Right hindlimb (tissue), 1 donor: ENCODE data around the gene KCTD8.

Experiments
- DNase-seq: peaks from one replicate; pipeline ENCODE4 v3.0.0-alpha.2; 2018

KCTD8 gene

DNA sequence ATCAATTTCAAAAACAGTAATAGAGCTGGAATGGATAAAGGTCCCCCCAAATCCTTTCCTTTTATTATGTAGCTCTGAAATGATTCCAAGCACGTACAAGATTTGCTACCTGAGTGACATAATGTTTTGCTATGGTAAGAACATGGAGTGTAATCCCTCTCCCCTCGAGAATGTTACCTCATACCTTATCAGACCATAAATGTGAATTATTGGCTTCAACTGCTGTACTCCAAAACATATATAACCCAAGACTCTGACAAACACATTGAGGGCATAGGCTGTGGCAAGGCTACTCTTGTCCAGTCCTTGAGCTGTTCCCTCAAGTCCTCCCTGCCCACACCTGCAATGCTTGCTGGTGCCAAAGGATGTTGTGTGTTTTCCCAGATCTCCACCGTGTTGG lies 286.9 kb downstream of the KCTD8 start:
- no peak for DNase-seq

DNA sequence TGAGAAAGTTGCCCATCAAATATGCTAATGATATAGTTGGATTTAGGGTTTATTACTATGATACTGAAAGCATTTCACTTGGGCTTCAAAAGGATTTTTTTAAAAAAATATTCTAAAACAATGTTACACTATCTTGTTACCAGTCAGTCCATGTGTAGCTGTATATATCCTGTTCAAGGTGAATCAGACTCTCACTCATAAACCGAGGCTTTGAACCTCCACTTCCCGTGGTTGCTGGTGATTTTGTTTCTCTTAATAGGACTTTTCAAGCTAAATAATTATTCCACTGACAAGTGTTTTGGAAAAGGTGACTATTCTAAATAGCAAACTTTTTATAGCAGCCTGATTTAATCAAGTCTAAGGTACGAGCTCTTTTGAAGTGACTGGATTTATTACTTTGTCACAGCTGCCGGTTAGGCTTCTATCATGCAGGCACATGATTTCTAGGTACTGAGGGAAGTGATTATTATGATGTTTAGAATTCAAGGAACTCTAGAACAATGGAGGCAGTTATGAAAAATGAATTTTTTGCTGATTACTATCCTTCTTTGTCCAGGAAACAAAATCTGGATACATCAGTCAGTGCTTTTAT lies 287.7 kb downstream of the KCTD8 start:
- no peak for DNase-seq

DNA sequence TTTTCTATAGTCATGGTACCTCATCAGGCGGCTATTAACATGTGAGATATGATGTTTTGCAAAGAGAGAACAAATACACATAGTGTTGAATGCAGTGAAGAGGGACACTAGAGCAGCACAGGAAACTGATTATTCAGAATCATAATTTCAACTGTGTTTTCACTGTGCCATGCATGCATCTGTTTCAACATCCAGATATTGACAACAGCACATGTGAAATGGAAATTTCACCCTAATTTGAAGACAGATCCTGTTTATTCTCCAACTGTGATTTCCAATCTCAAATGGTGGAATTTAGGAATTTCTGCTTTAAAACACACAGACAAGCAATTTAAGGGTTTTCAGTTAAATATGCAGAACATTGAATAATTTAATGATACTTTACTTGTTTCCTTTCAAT lies 288.6 kb downstream of the KCTD8 start:
- DNase-seq, result no peak

DNA sequence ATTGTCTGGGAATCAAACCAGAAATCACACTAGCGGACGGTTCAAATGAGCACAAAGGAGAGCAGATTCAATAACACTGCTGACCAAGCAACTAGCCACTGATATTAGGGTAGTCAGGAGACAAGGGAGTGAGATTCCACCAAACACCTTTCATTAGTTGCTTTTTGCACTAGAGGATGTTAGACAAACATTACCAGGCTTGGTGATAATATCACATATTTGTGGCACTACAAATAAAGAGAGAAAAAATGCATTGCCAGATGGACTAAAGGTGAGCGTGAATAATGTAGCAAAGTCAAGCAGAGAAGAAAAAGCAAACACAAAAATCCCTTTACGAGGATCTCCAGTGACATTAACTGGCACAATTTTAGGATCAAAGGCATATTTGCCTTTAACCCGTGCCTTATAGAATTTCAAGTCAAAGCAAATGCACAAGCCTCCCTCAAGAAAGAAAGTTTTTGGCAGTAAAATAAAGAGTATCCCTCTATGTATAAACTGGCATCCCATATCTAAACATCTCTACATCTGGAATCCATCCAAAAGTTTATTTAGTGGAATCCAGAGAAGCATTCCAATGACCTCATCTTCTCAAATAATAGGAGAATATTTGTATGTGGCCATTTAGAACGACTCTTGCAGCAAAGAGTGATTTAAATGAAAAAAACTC lies 290.9 kb downstream of the KCTD8 start:
- DNase-seq, result no peak

DNA sequence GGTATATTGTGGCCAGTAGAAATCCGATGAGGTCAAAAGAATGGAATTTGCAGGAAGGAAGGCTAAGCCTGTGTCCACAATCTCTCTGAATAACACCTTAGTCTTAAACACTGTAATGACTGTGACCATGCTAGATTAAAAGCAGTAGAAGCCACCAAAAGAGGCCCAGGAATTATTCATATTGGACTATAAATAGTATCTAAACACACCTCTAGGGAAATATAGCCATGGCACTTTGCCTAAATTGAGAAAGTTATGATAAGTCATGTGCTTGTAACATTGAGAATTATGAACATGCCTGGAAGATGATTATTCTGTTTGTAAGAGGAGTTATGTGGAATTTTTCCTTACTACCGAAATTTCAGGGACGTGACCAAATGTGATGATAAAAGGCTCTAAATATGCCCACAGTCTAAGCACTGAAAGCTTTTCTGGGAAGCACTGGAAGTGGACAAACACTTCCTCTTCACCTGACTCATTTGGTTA lies 298.5 kb downstream of the KCTD8 start:
- DNase-seq, result no peak

DNA sequence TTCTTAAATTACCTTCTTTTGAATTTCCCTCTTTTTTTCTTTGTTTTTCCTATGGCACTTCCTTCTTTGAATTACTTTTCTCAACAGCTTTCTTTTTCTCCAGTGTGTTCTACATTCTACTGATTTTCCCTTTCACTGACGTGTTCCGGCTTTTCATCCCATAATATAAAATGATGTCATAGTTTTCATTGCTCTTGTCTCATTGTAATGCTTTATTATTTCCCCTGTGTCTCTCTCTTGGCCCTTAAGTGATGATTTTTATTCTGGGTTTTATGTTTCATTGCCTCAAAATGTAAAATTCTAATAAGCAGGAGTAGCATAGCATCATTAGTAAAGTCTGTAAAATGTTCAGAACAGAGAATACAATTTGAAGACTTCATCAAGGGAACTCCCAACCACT lies 299.3 kb downstream of the KCTD8 start:
- DNase-seq, result no peak

DNA sequence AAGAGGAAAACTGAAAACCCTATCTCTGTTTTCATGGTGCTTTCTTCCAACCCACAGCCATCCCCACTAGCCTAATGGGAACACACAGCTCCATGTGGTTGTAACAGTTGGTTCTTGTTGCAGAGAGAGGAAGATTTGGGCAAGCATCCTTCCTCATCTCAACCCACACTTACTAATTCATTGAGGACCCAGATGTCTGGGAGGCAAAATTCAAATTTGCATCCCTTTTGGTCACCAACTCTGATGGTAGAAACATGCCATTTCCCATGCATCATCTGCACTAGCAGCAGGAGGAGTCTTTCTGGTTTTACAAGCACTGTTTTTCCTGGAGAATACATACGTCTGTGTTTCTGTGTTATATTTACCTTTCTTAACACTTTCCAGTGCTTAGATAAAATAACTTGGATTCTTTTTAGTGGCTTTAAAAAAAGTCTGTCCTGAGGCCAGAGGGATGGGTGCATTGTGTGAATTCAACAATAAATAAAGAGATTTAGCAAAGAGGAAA lies 301.0 kb downstream of the KCTD8 start:
- DNase-seq, result no peak

DNA sequence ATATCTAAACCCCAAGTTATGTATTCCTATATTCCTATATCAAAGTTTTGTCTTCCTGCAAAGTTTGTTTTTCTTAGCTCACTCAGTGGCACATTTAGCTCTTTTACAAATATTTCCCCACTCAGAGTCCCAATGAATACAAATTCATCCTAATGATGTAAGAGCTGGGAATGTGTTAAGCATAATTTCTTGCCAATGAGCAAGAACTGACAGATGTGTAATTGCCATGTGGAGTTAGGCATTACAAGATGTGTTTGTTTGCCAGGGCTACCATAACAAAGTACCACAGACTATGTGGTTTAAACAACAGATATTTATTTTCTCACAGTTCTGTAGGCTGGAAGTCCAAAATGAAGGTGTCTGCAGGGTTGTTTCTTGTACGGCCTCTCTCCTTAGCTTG lies 302.1 kb downstream of the KCTD8 start:
- no peak for DNase-seq

DNA sequence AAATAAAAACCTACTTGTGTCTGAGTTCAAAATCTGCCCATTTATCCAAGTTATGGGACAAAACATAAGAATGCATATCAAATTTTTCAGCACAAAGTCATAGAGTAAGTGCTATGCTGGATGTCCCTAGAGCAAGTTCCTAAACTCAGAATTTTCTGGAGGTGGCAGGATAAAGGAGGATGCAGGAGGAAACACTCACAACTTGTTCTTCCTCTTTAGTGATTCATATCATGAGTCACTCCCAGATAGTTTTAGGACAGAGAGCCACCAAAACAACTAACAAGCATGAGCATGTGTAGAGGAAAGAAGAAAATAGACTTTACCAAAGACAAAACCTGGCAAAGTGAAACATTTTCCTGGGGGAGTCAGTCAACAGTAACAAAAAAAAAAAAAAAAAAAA lies 302.7 kb downstream of the KCTD8 start:
- DNase-seq, result no peak

DNA sequence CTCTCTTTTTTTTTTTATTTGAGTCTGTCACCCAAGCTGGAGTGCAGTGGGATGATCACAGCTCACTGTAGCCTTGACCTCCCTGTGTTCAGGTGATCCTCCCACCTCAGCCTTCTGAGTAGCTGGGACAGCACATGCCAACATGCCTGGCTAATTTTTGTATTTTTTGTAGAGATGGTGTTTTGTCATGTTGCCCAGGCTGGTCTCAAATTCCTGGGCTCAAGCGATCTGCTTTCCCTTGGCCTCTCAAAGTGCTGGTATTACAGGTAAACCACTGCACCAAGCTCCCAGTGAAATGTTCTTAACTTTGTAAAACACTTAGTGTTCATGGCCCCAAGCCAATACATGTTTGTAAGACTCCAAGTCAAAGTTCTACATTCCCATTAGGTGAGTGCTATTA lies 316.1 kb downstream of the KCTD8 start:
- no peak for DNase-seq
